Measurements from ENCODE around the gene GRIN2D.

GRIN2D gene

GRCh38 chr19:48396016-48396823 is 2.8 kb downstream of the GRIN2D start:
- no peak for TF ChIP-seq CTCF (IDR thresholded peaks at IDR 0.05)
- Histone ChIP-seq H3K27ac (no peak overlapping the region), H3K79me2 (no peaks in the 10 kb centered on the region), H3K9ac (no peak overlapping the region), H3K9me3 (ENCODE audit: control insufficient read depth, low read length) (no peaks in the 10 kb centered on the region), H3K27me3 (ENCODE audit: control insufficient read depth, insufficient read depth, low read length) (no peaks in the 10 kb centered on the region), H3K4me1 (no peaks in the 10 kb centered on the region), H3K4me3 (ENCODE audit: low read depth, low read length) (no peak overlapping the region), H2AFZ (no peak overlapping the region), H3K4me2 (ENCODE audit: low read length) (no peak overlapping the region), H3K36me3 (ENCODE audit: control insufficient read depth, insufficient read depth, low read length) (no peaks in the 10 kb centered on the region)

- H3K9me3 ChIP-seq (ENCODE audit: control insufficient read depth, low read length): no peaks in the 10 kb centered on the region
- no peaks in the 10 kb centered on the region for H3K79me2 ChIP-seq
- TF ChIP-seq CTCF (IDR thresholded peaks at IDR 0.05): no peak
- H3K27me3 ChIP-seq (ENCODE audit: control insufficient read depth, insufficient read depth, low read length): no peaks in the 10 kb centered on the region
- no peak overlapping the region for H3K27ac ChIP-seq
- no peaks in the 10 kb centered on the region for H3K4me1 ChIP-seq
- H3K9ac ChIP-seq: no peak overlapping the region
- no peak overlapping the region for H3K4me3 ChIP-seq (ENCODE audit: low read depth, low read length)
- H2AFZ ChIP-seq: no peak overlapping the region
- H3K36me3 ChIP-seq (ENCODE audit: control insufficient read depth, insufficient read depth, low read length): no peaks in the 10 kb centered on the region
- no peak overlapping the region for H3K4me2 ChIP-seq (ENCODE audit: low read length)
These were observed 3.3 kb downstream of the GRIN2D start for GRCh38 chr19:48396824-48397176.

GRCh38 chr19:48397263-48398101 is 4.0 kb downstream of the GRIN2D start:
- Histone ChIP-seq H3K9me3 (ENCODE audit: control insufficient read depth, low read length) (no peaks in the 10 kb centered on the region), H3K27ac (no peak overlapping the region), H3K79me2 (no peaks in the 10 kb centered on the region), H3K4me3 (ENCODE audit: low read depth, low read length) (peak overlapping the region; percentile 57), H2AFZ (no peak overlapping the region), H3K4me1 (no peaks in the 10 kb centered on the region), H3K27me3 (ENCODE audit: control insufficient read depth, insufficient read depth, low read length) (no peaks in the 10 kb centered on the region), H3K36me3 (ENCODE audit: control insufficient read depth, insufficient read depth, low read length) (no peaks in the 10 kb centered on the region), H3K9ac (no peak overlapping the region), H3K4me2 (ENCODE audit: low read length) (peak overlapping the region; percentile 83)
- no peak for TF ChIP-seq CTCF (IDR thresholded peaks at IDR 0.05)

- peak overlapping the region; percentile 57 for H3K4me3 ChIP-seq (ENCODE audit: low read depth, low read length)
- H3K79me2 ChIP-seq: no peaks in the 10 kb centered on the region
- no peaks in the 10 kb centered on the region for H3K4me1 ChIP-seq
- no peak for TF ChIP-seq CTCF (IDR thresholded peaks at IDR 0.05)
- H3K4me2 ChIP-seq (ENCODE audit: low read length): peak overlapping the region; percentile 83
- H3K27ac ChIP-seq: no peak overlapping the region
- no peak overlapping the region for H3K9ac ChIP-seq
- no peaks in the 10 kb centered on the region for H3K36me3 ChIP-seq (ENCODE audit: control insufficient read depth, insufficient read depth, low read length)
- H2AFZ ChIP-seq: peak overlapping the region; percentile 54
- H3K9me3 ChIP-seq (ENCODE audit: control insufficient read depth, low read length): no peaks in the 10 kb centered on the region
- no peaks in the 10 kb centered on the region for H3K27me3 ChIP-seq (ENCODE audit: control insufficient read depth, insufficient read depth, low read length)
These were observed 4.6 kb downstream of the GRIN2D start for GRCh38 chr19:48398102-48398374.

Data from parathyroid adenoma (tissue), 2 donors.